Activated CD8-positive, alpha-beta memory T cell treated with anti-CD3 and anti-CD28 coated beads, Interleukin-2, amount 10 ng/mL, durations not matched to agents 7 days and 5 days (primary cell): ENCODE data around the gene CDADC1. TPM values are rescaled to one million over a fixed set of nuclear protein-coding genes. Genes with fewer than 3 reads are reported as not detected.
"Not testable (repeated sequence)": the region's sequence is repeated elsewhere in the genome, so short reads cannot be mapped to it uniquely, and the experiment has no call there.

Experiments used
- ATAC-seq: fragments of 150-1000 bp; cut with Tn5 transposase; one replicate; pipeline ENCODE4 v1.10.0; 2021; ENCODE audit warnings: moderate library complexity
- CTCF ChIA-PET: fragments of 350-600 bp; sonication (Branson Sonifier 250); formaldehyde crosslinking; loops from one replicate; lab custom pipeline; 2021; ENCODE audit warnings: antibody characterized with exemption; lab: Charles Lee
- DNase-seq: peaks from one replicate; pipeline ENCODE4 v3.0.0-alpha.2; 2020
- H3K27ac Mint-ChIP-seq: one replicate; pipeline ENCODE4 v1.8.0; 2021; ENCODE audit warnings: mild to moderate bottlenecking, mixed read lengths
- H3K27me3 Mint-ChIP-seq: one replicate; pipeline ENCODE4 v1.8.0; 2021; ENCODE audit warnings: mixed read lengths
- H3K36me3 Mint-ChIP-seq: one replicate; pipeline ENCODE4 v1.8.0; 2021; ENCODE audit warnings: mild to moderate bottlenecking, mixed read lengths
- H3K4me1 Mint-ChIP-seq: one replicate; pipeline ENCODE4 v1.8.0; 2021; ENCODE audit warnings: mixed read lengths
- H3K4me3 Mint-ChIP-seq: one replicate; pipeline ENCODE4 v1.8.0; 2021; ENCODE audit warnings: mild to moderate bottlenecking, moderate library complexity, mixed read lengths
- H3K9me3 Mint-ChIP-seq: one replicate; pipeline ENCODE4 v1.8.0; 2022; ENCODE audit warnings: low read depth, mixed read lengths
- total RNA-seq, 2 experiments: library from RNA; stranded (reverse); gene quantifications; one replicate each; pipeline ENCODE4 v1.2.3, GENCODE V29; 2021

Gene CDADC1
- total RNA-seq, 2 experiments from 2014 or later: 12.4 to 14.8 TPM

- CTCF ChIA-PET: interaction anchor here (1.0 to 6.3 kb wide), 11 partner anchors 8 to 327 kb away, joined by 3 to 59 read pairs (median 7); partner anchors contain the start of gene CDADC1
- Mint-ChIP-seq H3K27ac (no peak overlapping the region), H3K36me3 (peaks cover 5% of the 10 kb centered on the region), H3K9me3 (no peaks in the 10 kb centered on the region), H3K4me3 (no peak overlapping the region), H3K4me1 (no peaks in the 10 kb centered on the region), H3K27me3 (no peaks in the 10 kb centered on the region)
- no peak for ATAC-seq
- DNase-seq: no peak
Measured at GRCh38 chr13:49279885-49280284, 32.2 kb downstream of the CDADC1 start.

GRCh38 chr13:49287995-49288394, 40.3 kb downstream of the CDADC1 start:
- peaks cover 8% of the 10 kb centered on the region for H3K4me1 Mint-ChIP-seq
- CTCF ChIA-PET: interaction anchor here (0.6 to 1.2 kb wide), 2 partner anchors 8 to 30 kb away, joined by 3 read pairs; no protein-coding TSS in a partner anchor
- ATAC-seq: no peak

GRCh38 chr13:49288458-49288857, 40.7 kb downstream of the CDADC1 start:
- DNase-seq: no peak
- no peak for ATAC-seq
- H3K27ac Mint-ChIP-seq: no peak overlapping the region
- CTCF ChIA-PET: interaction anchor here (0.6 to 1.0 kb wide), 2 partner anchors 8 to 12 kb away, joined by 3 read pairs; no protein-coding TSS in a partner anchor
- no peaks in the 10 kb centered on the region for H3K9me3 Mint-ChIP-seq
- H3K36me3 Mint-ChIP-seq: peaks cover 5% of the 10 kb centered on the region
- peaks cover 12% of the 10 kb centered on the region for H3K4me1 Mint-ChIP-seq
- H3K4me3 Mint-ChIP-seq: no peak overlapping the region
- H3K27me3 Mint-ChIP-seq: no peaks in the 10 kb centered on the region

More at GRCh38 chr13:49287995-49288394, 40.3 kb downstream of the CDADC1 start:
- Mint-ChIP-seq H3K9me3 (no peaks in the 10 kb centered on the region), H3K4me3 (no peak overlapping the region), H3K36me3 (peaks cover 5% of the 10 kb centered on the region), H3K27me3 (no peaks in the 10 kb centered on the region), H3K27ac (no peak overlapping the region)
- no peak for DNase-seq

- DNase-seq (peak; percentile 60), ATAC-seq (peak; percentile 51)
- Mint-ChIP-seq H3K36me3 (peaks cover 11% of the 10 kb centered on the region), H3K4me1 (peaks cover 12% of the 10 kb centered on the region), H3K27me3 (no peaks in the 10 kb centered on the region), H3K27ac (no peak overlapping the region), H3K9me3 (no peaks in the 10 kb centered on the region), H3K4me3 (no peak overlapping the region)
- CTCF ChIA-PET: interaction anchor here (1.7 kb wide), 1 partner anchor 12 kb away, joined by 6 read pairs; no protein-coding TSS in a partner anchor
Measured at GRCh38 chr13:49292742-49293486, 45.2 kb downstream of the CDADC1 start.

- H3K9me3 Mint-ChIP-seq, H3K27ac Mint-ChIP-seq, H3K36me3 Mint-ChIP-seq, H3K27me3 Mint-ChIP-seq, DNase-seq, ATAC-seq, H3K4me3 Mint-ChIP-seq: not testable (repeated sequence)
- peaks cover 12% of the 10 kb centered on the region for H3K4me1 Mint-ChIP-seq
- CTCF ChIA-PET: interaction anchor here (0.7 to 3.4 kb wide), 3 partner anchors 13 to 312 kb away, joined by 3 to 18 read pairs (median 5); partner anchors contain the start of gene CDADC1
Measured at GRCh38 chr13:49294723-49295122, 47.0 kb downstream of the CDADC1 start.

- Mint-ChIP-seq H3K27ac (no peak overlapping the region), H3K9me3 (no peaks in the 10 kb centered on the region), H3K36me3 (peaks cover 8% of the 10 kb centered on the region), H3K4me1 (peaks cover 12% of the 10 kb centered on the region), H3K27me3 (no peaks in the 10 kb centered on the region), H3K4me3 (no peak overlapping the region)
- DNase-seq (no peak), ATAC-seq (no peak)
- CTCF ChIA-PET: interaction anchor here (0.7 to 3.4 kb wide), 4 partner anchors 9 to 312 kb away, joined by 3 to 18 read pairs (median 4); partner anchors contain the start of gene CDADC1
Measured at GRCh38 chr13:49295244-49295643, 47.5 kb downstream of the CDADC1 start.

GRCh38 chr13:49296659-49297058, 48.9 kb downstream of the CDADC1 start:
- no peak overlapping the region for H3K27ac Mint-ChIP-seq
- no peaks in the 10 kb centered on the region for H3K27me3 Mint-ChIP-seq

GRCh38 chr13:49297338-49297737, 49.6 kb downstream of the CDADC1 start:
- H3K27me3 Mint-ChIP-seq: no peaks in the 10 kb centered on the region
- ATAC-seq: no peak

More at GRCh38 chr13:49296659-49297058, 48.9 kb downstream of the CDADC1 start:
- no peak for DNase-seq
- H3K4me3 Mint-ChIP-seq: no peak overlapping the region
- peaks cover 16% of the 10 kb centered on the region for H3K4me1 Mint-ChIP-seq
- CTCF ChIA-PET: interaction anchor here (1.0 to 3.4 kb wide), 3 partner anchors 15 to 310 kb away, joined by 3 to 18 read pairs (median 3); no protein-coding TSS in a partner anchor
- H3K36me3 Mint-ChIP-seq: peaks cover 8% of the 10 kb centered on the region
- H3K9me3 Mint-ChIP-seq: no peaks in the 10 kb centered on the region
- no peak for ATAC-seq

GRCh38 chr13:49298416-49298815, 50.7 kb downstream of the CDADC1 start:
- no peak for ATAC-seq
- Mint-ChIP-seq H3K4me1 (peaks cover 4% of the 10 kb centered on the region), H3K4me3 (no peak overlapping the region), H3K27ac (no peak overlapping the region), H3K36me3 (peaks cover 6% of the 10 kb centered on the region), H3K27me3 (no peaks in the 10 kb centered on the region), H3K9me3 (no peaks in the 10 kb centered on the region)
- CTCF ChIA-PET: interaction anchor here (1.0 to 1.3 kb wide), 2 partner anchors 17 to 308 kb away, joined by 3 to 5 read pairs; no protein-coding TSS in a partner anchor
- DNase-seq: no peak

More at GRCh38 chr13:49297338-49297737, 49.6 kb downstream of the CDADC1 start:
- no peak overlapping the region for H3K27ac Mint-ChIP-seq
- H3K36me3 Mint-ChIP-seq: peaks cover 8% of the 10 kb centered on the region
- H3K4me3 Mint-ChIP-seq: no peak overlapping the region
- no peaks in the 10 kb centered on the region for H3K9me3 Mint-ChIP-seq
- peaks cover 14% of the 10 kb centered on the region for H3K4me1 Mint-ChIP-seq
- CTCF ChIA-PET: interaction anchor here (1.0 to 1.2 kb wide), 2 partner anchors 57 to 310 kb away, joined by 3 read pairs; no protein-coding TSS in a partner anchor
- DNase-seq: no peak

- CTCF ChIA-PET: interaction anchor here (1.0 to 1.3 kb wide), 2 partner anchors 17 to 308 kb away, joined by 3 to 5 read pairs; no protein-coding TSS in a partner anchor
- H3K36me3 Mint-ChIP-seq: peaks cover 6% of the 10 kb centered on the region
- H3K27ac Mint-ChIP-seq: no peak overlapping the region
Measured at GRCh38 chr13:49298903-49299605, 51.3 kb downstream of the CDADC1 start.

GRCh38 chr13:49300276-49300675, 52.6 kb downstream of the CDADC1 start:
- Mint-ChIP-seq H3K27ac (no peak overlapping the region), H3K27me3 (no peaks in the 10 kb centered on the region), H3K9me3 (no peaks in the 10 kb centered on the region), H3K4me1 (peaks cover 4% of the 10 kb centered on the region), H3K36me3 (peaks cover 4% of the 10 kb centered on the region), H3K4me3 (no peak overlapping the region)
- CTCF ChIA-PET: interaction anchor here (0.6 to 2.5 kb wide), 9 partner anchors 8 to 308 kb away, joined by 3 to 24 read pairs (median 4); no protein-coding TSS in a partner anchor
- DNase-seq (no peak), ATAC-seq (no peak)

More at GRCh38 chr13:49298903-49299605, 51.3 kb downstream of the CDADC1 start:
- no peak for DNase-seq
- Mint-ChIP-seq H3K9me3 (no peaks in the 10 kb centered on the region), H3K4me1 (peaks cover 4% of the 10 kb centered on the region), H3K27me3 (no peaks in the 10 kb centered on the region), H3K4me3 (no peak overlapping the region)
- no peak for ATAC-seq

GRCh38 chr13:49300739-49301589, 53.2 kb downstream of the CDADC1 start:
- Mint-ChIP-seq H3K27me3 (no peaks in the 10 kb centered on the region), H3K9me3 (no peaks in the 10 kb centered on the region), H3K36me3 (no peaks in the 10 kb centered on the region), H3K27ac (peak overlapping the region; percentile 88), H3K4me3 (peak overlapping the region; percentile 72), H3K4me1 (peaks cover 4% of the 10 kb centered on the region)
- CTCF ChIA-PET: interaction anchor here (0.6 to 2.5 kb wide), 16 partner anchors 9 to 519 kb away, joined by 3 to 24 read pairs (median 3); no protein-coding TSS in a partner anchor
- ATAC-seq: peak; percentile 97
- DNase-seq: peak; percentile 82
